IPS DF 4.7 (cell line): ENCODE measurements around the gene CCNI.
"Not testable (repeated sequence)": the region's sequence is repeated elsewhere in the genome, so short reads cannot be mapped to it uniquely, and the experiment has no call there.

ENCODE experiments used
- DNase-seq: peaks from one replicate; pipeline ENCODE4 v3.0.0-alpha.2; 2013; ENCODE audit warnings: low spot score; ENCODE audit errors: extremely low read depth

CCNI gene

DNA sequence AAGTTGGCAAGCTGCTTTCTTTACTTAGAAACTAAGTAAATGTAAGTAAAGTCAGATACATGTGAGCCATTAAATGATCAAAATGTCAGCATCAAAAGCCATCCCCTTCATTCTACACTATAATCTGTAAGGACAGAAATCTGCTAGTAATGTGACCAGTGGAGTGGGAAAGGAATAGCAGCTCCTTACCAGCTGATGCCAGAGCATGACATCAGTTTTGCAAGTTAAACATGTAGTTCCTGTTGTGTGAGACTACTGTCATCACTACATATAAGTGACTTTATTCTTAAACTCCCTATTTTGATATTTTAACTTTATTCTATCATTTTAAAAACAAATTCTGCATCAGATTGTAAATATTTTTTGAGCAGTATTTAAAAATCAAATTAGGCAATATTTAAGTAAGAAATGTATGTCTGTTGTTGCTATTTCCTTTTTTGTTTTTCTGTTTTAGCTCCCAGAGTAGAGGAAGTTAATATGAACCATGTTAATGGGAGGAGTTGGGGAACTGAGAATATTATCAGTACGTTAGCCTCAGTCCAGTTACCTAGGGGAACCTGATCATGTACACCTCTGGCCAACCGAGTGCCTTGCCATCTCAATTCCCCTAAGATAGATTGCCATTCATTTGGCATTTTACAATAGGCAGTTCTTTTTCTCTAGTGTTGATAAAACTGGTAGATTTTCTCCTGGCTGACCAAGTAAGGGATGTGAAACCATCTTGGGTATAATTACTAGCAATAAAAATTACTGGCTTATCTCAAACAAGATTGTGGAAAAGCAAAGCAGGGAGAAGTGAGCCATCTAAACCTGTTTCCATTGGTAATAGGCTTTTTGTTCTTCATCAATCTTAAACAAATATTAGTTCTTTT lies 34.7 kb downstream of the CCNI start:
- DNase-seq = no peak

DNA sequence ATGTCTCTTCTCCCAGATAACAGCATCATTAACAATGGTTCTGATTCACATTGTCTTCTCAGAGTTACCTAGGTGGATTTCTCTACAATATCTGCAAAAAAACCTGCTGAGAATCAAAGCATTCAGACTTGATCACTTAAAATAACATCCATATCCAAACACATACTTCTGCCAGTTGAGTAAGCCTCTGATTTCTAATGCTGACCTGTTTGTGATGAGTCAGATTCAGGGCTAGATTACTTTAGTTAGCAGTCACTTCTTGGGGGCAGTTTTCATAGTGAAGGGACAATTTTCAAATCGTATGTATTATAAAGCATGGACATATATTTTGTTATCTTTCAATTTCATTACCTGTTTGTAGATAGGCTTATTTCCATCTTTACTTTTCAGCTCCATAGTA lies 35.5 kb downstream of the CCNI start:
- no peak for DNase-seq

DNA sequence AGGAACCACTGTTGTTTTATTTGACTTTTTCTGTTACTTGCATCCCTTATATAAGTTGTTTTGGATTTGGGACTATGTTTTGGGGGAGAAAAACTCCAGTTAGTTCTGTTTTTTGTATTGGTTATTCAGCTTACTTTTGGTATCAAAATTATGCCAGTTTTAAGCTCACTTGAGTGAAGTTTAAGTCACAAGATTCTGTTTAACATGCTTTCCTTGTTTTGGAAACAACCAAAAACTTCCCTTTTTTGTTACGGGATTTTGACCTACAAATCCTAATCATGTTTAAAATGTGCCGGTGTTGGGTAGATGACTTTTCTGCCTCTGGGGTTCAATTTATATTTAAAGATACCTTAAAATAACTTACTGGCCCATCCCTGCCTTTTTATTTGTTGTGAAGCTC lies 36.0 kb downstream of the CCNI start:
- DNase-seq = no peak

DNA sequence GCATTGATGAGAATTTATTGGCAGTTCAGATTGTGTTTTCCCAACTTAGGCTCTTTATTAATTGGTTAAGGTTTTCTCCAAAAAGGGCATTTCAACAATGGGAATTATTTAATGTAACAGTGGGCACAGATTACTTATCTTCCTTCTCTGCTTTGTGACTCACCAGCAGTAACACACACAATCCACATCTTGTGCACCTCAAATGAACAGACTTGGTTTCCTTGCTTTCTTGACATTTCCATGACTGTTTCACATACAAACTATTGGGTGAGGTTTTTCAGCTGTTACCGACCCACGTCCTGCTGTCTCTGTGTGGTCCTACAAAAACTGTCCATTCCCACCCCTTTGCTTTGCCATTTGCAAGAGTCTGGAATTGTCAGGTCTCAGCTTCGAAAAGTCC lies 38.1 kb downstream of the CCNI start:
- DNase-seq = no peak

DNA sequence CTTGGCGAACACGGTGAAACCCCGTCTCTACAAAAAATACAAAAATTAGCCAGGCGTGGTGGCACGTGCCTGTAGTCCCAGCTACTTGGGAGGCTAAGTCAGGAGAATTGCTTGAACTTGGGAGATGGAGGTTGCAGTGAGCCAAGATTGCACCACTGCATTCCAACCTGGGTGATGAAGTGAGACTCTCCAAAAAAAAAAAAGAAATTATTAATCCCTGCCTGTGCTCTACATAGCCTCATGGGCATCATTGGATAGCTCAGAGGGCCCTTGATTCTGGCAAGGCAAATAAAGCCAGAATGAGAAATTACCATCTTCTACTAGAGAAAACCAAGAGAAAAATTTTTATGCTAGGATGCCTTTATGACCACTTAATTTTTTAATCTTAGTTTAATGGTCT lies 38.6 kb downstream of the CCNI start:
- not testable (repeated sequence) for DNase-seq

DNA sequence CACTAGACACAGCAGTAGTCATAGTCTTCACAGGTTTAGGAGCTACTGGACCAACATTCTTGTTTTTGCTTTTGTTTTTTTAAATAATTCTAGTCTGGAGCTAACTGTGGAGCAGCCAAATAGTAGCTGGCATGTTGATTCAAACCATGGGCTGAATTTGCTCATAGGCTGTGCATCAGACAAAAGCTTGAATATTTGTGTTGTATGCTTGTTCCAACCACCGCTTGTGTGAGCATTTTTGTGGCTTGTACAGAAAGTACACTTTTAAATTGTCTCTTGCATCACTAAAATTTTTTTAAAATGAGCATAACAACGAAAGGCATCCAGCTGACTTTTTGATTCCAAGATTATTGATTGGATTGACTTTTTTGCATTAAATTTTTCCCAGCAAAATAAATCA lies 39.6 kb downstream of the CCNI start:
- DNase-seq = no peak

DNA sequence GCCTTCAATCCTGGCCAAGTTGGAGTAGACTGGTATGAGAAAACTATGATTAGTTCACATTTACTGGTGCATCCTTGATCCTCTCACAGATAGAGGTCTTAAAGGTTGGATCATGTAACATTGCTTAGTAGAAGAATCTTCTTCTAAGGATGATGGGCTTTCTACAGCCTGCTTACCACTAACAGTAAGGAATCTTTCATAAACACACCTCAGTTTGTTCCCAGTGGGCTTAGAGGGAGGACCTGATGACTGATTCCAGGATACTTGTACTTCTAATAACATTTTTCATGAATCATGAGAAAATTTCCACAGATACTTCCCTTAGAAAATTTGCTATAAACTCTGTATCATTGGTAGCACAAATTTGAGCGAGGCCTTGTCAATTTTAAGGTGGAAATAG lies 40.6 kb downstream of the CCNI start:
- no peak for DNase-seq

DNA sequence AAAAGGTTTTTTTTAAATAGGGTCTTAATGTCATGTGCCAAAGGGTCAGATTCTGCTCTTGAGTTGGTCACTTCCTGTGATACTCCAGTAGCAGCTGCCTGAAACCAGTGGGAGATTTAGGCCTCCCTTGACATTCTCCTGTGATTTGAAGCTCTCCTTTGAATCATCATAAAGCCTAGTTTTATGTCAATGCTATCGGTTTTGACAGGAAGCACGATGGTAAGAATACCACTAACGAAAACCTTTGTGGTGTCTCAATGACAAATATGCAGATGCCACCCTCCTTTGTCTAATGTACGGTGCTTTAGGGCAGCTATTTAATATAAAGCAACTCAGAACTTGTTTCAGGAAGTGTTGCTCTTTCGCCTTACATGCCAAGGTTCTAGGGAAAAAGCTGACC lies 44.2 kb downstream of the CCNI start:
- DNase-seq = no peak

DNA sequence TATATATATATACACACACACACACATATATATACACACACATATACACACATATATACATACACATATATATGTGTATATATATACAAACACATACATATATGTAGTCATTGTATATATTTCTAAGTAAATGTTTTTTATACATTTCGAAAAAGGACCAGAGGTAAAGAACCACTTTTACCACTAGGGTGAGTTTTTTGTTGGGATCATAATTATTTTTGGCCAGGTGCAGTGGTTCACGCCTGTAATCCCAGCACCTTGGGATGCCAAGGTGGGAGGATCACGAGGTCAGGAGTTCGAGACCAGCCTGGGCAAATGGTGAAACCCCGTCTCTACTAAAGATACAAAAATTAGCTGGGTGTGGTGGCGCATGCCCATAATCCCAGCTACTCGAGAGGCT lies 46.0 kb downstream of the CCNI start:
- DNase-seq = not testable (repeated sequence)

DNA sequence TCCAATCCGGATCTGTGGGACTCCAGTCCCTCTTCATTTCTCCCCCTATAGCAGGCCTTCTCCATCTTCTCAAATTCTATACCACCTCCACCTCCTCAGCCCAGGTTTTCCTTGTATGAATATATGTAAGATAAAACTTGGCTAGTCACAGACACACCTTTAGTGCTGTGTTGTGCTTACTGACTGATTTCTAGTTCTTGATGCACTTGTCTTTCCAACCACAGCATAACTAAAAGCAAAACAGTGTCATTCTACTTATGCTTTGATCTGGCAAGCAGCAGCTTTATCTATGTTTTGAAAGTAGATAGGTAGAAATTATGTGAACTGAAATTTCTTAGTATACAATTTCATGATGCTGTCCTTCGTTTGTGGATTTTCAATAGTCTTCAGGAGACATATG lies 47.5 kb downstream of the CCNI start:
- no peak for DNase-seq

DNA sequence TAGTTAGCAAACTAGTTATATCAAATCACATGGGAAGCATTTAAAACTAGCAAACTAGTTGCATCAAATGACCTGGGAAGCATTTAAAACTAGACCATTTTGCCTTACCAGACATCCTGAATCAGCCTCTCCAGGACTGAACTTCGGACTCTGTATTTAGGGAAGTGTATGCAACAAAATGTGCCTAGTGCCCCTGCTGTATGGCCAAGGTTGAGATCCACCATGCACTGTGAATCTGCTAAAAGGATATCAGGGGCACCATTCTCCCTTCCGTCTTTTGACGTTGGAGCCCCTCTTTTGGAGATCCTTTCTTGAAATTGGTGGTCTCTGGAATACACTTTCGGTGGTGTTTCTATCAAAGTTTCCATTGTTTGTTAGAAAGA lies 49.5 kb downstream of the CCNI start:
- DNase-seq = no peak

DNA sequence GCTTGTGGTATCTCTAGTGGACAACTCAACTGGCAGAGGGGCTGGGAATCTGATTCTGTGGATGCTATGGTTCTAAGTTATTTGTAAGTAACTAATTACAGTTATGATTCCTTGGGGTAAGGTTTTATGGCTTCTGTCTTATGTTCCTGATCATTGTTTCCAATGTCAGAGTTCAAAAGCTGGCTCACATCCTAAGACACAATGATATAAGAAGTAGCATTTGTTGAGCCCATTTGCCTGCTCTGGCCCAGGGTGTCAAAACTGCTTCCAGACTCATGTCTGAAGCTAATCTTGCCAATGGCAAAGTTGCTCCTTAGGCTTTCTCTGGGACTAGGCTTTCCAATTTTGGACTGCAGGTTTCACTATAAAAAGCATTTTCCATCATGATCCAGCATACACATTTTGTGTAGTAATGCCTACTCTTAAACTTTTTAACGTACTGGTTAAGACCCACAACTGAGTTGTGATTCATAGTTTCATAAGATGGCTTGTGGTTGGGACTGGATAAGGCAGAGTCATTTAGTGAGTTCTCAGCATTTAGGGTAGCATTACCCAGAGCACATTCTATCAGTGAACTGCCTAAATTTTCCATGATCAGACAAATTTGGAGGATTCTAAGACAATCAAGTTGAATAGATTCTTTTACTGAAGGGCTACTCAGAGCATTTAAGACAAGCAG lies 50.0 kb downstream of the CCNI start:
- no peak for DNase-seq

DNA sequence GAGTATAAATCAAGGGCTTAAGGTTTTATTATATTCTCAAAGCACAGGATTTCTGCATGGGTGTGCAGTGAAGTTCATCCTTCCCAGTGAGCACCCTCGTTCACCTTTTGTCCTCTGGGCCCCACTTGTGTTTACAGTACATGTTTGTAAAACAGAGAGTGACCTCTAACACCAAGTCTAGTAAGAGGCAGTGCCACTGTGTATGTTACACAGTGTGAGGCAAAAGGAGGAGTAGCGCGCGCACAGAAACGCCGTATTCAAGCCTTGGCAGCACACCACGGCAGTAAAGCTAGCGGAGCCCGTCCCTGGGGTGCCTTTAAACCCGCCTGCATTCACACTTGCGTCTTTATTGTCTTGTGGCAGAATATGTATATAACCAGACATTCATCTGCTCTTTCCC lies 51.9 kb downstream of the CCNI start:
- no peak for DNase-seq

DNA sequence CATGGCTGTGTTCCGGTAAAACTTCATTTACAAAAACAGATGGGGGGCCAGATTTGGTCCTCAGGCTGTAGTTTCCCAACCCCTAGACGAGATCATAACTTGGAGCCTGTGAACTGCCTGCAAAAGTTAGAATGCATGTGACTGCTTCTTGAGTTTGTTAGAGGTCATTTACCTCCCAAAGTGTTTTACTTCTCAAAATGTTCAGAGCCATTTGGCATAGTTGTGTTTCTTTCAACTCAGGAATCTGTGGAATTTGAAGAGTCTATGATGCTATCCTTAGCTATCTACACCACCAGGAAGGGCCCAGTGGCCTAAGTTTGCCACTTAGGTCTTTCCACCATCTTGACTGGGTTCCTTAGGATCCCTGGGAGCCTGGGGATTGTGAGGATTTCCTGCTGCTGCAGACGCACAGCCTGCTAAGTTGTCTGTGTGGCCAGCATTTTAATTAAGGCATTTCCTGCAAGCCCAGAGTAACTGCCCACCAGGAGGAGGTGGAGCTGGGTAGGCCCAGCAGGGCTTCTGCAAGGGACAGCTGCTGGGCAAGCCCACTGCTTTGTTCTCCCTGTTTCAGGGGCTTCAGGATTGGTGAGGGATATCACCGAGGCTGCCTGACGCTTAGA lies 53.1 kb downstream of the CCNI start:
- DNase-seq = no peak

DNA sequence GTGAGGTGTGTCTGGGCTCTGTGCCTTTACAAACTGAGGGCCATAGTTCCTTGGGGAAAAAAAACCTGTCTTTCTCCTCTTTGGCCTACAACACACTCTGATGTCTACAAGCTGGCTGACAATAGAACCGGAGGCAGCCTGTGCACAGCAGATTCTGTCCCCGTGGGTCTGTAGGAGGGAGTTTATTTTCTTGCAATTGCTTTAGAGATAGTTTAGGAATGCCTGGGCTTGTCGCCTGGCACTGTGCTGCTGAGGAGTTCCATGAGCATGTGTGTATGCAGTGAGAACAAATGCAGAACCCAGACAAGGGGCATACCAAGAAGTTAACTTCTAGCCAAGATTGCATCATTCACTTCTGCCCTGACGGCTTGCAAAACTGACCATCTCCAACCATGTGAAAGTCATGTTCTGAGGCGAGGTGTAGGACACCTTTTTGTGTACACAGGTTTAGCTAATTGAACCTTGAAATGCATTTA lies 54.1 kb downstream of the CCNI start:
- DNase-seq = no peak

DNA sequence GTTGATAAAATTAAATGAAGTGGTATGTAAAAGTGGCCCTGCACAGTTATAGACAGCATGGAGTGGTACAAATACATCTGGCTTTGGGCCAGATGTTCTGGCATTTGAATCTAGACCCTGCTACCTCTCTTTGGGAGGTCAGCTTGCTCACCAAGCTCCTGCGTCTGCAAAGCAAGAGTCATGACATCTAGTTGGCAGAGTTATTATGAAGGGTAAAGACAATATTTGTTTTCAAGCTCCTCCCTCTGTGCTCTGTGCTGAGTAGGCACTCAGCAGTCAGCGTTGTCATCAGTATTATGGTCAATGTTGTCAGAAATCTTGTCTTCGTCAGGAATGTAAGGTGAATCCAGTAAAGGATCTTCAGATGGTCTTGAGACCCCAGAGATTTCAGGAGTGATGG lies 55.8 kb downstream of the CCNI start:
- DNase-seq = no peak

DNA sequence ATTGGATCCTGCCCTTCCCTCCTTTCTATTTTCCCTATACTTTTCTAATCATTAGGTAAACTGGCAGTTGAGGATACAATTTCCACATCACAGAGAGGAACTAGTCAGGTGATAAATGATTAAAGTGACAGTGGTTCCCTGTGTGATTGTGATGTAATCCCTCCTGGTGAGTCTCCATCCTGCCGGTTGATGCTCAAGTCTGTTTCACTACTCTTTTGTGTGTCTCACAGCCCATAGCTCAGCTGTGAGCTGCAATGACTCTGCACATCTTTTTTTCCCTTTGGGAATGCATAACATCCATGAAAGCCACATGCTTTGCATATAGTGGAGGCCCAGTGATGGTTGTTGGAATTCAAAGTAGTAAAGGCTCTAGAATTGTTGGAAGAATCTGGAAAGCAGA lies 60.4 kb downstream of the CCNI start:
- no peak for DNase-seq

DNA sequence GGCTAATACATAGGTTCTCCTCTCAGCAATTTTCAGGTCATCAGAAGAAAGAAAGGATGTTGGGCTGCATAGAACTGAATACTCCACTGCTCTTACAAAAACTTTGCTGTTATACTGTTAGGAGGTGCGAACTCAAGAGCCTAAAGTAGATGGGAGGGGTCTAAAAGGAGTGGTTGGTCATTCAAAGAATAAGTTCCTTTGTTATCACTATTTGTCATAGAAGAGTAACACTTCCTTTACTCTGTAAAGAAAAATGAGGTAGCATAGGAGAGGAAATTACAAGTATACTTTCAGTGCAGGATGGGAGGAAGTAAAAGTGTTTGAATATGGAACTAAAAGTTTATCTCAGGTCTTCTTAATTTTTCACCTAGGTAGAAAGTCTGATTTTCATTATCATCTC lies 61.5 kb downstream of the CCNI start:
- DNase-seq = no peak

DNA sequence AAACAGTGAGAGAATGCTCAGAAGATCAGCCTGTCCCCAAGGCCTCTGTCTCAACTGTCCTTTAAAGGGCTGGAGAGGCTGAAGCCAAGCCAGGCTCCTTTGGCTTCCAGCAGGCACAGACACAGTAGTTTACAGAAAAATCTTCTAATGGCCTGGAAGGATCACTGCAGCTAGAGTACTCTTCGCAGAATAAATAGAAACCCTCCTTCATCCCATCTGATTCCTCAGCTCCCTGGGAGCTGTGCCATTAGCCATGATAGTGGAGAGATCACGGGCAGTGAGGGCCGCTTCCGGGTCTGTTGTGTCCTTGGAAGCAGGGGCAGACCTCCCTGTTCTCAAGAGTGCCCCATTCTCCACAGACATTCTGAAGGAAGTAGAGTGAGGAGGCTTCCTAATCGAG lies 63.1 kb downstream of the CCNI start:
- DNase-seq = no peak

DNA sequence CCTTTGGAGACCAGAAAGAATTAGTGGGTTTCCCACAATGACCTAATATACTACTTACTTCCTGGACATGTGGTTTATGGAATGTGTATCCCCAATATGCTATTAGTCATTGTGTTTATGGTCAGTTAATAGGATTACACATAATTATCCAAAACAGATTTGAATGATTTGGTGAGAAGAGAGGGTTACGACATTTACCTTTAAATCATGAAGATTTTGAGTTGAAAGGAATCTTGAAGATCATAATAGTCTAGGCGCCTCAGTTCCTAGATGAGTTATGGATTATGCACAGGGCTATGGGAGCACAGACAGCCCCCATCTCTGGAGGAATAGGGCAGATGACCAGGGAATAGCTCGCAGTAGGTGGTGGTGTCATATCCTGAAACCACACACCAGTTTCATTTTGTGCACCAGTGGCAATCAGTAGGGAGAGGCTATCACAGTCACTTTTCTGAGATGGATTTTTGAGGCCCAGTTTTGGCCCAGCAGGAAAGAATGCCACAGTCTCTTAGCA lies 64.9 kb downstream of the CCNI start:
- DNase-seq = no peak

DNA sequence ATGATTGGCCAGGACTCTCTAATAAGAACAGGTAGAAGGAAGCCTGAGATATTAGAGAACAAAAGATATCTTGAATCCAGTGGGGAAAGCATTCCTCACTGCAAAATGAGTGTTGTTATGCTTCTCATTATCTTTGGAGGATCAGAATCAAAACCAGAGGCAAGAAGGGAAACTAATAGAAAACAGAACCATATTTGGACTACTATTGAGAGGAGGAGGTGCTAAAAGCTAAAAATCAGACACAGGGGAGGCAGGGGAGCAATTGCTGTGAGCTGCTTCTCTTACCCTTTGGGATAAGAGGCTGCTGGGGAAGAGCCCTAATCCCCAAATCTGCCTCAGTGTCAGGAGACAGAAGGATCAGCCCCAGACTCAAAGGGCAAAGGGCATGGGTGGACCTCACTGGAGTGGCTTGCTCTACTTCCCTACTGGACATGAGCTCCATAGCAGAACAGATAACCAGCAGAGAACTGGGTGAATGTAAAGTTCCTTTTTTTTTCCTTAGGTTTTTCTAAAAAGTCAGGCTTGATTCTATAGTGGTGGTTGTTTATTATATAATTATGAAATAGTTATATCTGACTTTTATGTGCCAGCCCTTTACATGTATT lies 66.2 kb downstream of the CCNI start:
- DNase-seq = no peak
